ENCODE measurements around the gene RPL13A.
A peak's percentile ranks its signal among the peaks of the same experiment; 100 is the strongest.

RPL13A gene

DNA sequence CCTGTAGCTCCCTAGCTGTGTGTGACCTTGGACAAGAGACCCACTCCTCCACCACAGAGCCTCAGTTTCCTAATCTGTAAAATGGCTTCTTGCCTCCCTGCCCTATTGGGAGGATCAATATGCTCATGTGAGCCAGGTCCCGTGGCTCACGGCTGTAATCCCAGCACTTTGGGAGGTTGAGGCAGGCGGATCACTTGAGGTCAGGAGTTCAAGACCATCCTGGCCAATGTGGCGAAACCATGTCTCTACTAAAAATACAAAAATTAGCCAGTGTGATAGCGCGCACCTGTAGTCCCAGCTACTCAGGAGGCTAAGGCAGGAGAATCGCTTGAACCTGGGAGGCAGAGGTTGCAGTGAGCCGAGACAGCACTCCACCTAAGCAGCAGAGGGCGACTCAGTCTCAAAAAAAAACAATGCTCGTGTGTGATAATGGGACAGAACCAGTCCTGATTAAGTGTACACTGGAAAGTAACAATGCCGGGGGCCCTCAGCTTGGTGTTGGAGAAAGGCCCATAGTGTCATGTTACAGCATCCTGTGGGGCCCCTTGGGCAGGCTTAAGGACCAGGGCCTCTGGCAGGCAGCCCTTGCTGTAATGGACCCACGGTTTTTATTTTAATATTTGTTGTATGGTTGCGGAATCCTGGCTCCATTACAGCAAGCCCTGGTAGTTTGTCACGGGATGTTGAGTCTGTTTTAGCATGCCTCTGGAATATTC lies 15.6 kb downstream of the RPL13A start:
- no peak for DNase-seq (ENCODE audit: low read depth in 2 of 2, low spot score in 1 of 2)

DNA sequence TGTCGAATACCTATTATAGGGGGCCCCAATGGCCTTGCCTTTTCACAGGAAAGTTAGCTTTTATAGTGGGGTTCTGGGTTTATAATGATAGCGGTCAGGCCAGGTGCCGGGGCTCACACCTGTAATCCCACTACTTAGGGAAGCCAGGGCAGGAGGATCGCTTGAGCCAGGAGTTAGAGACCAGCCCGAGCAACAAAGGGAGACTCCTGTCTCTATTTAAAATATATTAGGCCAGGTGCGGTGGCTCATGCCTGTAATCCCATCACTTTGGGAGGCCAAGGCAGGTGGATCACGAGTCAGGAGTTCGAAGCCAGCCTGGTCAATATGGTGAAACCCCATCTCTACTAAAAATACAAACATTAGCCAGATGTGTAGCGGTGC lies 16.2 kb downstream of the RPL13A start:
- no peak for DNase-seq (ENCODE audit: low read depth in 2 of 2, low spot score in 1 of 2)

DNA sequence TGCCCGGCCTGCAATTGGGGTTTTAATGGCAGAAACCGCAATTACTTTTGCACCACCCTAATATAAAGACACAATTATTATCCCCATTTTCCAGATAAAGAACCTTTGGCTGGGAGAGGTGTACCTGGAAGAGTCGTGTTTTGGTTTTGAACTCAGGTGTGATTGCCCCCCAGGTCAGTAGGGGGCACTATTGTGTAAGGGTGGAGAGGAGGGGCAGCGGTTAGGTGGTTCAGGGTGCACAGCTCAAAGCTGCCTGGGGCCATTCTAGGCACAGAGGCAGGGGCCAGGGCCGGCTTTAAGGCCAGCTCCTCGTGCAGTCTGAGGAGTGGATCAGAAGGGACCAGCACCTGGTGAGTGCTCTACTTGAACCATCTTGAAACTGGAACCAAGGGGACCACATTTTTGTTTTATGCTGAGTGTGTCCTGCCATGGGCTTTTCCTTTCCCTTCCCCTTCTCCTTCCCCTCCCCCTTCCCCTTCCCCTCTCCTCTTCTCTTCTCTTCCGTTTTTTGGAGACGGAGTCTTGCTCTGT lies 19.2 kb downstream of the RPL13A start:
- peak in 1 of 2 donors; percentile 63 for DNase-seq (ENCODE audit: low read depth in 2 of 2, low spot score in 1 of 2)

DNA sequence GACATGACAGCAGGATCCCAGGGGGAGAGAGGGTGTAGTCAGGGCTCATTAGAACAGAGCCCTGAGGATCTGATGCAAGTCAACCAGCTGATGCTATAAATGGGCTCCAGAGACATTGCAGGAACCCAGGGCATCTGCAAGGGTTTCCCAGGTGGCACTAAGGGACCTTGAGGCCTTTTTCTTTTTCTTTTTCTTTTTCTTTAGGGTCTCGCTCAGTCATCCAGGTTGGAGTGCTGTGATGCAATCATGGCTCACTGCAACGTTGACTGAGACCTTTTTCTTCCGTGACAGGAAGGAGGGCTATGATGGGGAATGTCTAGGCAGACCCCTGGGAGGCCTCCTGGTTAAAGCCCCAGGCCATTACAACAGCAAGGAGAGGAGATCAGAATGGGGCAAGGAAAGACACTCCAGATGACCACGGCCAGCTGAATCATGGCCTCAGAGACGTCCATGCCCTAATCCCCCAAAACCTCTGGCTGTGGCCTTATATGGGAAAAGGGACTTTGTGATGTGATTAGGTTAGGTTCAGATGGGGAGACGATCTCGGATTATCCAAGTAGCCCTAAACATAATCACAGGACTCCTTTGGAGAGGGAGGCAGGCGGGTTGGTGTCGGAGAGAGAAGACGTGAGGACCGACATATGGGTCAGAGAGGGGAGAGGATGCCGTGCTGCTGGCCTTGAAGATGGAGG lies 20.5 kb downstream of the RPL13A start:
- DNase-seq (ENCODE audit: low read depth in 2 of 2, low spot score in 1 of 2) = no peak

DNA sequence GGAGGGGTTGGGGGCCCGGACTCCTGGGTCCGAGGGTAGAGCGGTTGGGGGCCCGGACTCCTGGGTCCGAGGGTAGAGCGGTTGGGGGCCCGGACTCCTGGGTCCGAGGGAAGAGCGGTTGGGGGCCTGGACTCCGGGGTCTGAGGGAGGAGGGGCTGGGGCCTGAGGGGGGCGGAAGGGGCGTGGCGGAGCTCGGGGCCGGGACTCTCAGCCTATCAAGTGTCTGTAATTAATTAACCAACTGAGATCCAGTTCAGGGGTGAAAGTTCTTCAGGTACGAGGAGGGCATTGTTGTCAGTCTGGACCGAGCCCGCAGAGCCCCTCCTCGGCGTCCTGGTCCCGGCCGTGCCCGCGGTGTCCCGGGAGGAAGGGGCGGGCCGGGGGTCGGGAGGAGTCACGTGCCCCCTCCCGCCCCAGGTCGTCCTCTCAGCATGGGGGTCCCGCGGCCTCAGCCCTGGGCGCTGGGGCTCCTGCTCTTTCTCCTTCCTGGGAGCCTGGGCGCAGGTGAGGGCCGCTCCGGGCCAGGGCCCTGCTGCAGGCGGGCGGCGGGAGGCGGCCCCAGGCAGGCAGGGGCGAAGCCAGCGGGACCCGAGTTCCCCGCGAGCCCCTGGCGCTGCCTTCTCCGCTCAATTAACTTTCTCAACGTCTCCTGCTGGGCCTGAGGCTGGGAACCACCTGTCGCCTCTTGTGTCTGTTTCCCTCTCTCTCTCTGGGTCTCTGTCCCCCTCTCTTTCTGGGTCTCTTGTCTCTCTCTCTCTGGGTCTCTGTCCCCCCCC lies 25.8 kb downstream of the RPL13A start:
- DNase-seq (ENCODE audit: low read depth in 2 of 2, low spot score in 1 of 2) = no peak

DNA sequence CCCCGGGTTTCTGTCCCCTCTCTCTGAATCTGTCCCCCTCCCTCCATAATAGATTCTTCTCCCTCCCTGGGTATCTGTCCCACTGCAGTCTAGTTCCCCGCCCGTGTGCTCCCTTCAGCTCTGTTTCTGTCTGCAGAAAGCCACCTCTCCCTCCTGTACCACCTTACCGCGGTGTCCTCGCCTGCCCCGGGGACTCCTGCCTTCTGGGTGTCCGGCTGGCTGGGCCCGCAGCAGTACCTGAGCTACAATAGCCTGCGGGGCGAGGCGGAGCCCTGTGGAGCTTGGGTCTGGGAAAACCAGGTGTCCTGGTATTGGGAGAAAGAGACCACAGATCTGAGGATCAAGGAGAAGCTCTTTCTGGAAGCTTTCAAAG lies 26.3 kb downstream of the RPL13A start:
- no peak for DNase-seq (ENCODE audit: low read depth in 2 of 2, low spot score in 1 of 2)

DNA sequence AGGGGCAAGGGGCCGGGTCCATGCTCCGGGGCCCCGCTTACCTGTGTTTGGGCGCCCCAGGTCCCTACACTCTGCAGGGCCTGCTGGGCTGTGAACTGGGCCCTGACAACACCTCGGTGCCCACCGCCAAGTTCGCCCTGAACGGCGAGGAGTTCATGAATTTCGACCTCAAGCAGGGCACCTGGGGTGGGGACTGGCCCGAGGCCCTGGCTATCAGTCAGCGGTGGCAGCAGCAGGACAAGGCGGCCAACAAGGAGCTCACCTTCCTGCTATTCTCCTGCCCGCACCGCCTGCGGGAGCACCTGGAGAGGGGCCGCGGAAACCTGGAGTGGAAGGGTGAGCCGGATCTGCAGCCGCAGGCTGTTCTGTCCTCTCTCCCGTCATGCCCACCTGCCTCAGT lies 26.7 kb downstream of the RPL13A start:
- DNase-seq (ENCODE audit: low read depth in 2 of 2, low spot score in 1 of 2) = no peak

DNA sequence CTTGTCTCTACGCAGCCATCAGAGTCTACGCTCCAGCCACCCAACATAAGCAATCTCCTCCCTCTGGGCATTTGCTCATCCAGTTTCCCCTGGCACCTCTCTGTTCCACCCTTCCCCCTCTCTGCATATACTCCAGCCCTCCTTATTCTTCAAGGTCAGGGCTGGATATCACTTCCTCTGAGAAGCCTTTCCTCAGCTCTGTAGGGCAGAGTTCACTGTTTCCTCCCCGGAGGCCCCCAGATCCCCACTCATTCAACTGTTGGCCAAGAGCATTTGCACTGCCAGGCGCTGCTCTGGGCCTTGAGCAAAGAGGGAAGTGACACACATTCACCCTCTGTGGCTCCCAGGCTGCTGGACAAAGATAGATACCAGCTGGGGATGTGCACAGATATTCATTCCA lies 28.4 kb downstream of the RPL13A start:
- DNase-seq (ENCODE audit: low read depth in 2 of 2, low spot score in 1 of 2) = no peak

DNA sequence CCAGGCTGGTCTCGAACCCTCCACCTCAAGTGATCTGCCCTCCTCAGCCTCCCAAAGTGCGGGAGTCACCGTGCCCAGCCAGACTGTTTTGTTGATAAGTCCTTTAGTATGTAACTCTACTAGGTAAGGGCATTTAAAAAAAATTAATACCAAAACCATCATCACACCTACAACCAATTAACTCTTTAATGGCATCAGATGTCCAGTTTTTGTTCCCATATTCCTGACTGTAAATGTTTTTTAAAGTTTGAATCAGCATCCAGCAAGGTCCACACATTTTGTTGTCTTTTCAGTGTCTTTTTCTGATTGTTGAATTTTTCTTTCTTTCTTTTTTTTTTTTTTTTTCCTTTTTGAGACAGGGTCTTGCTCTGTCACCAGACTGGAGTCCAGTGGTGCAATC lies 30.6 kb downstream of the RPL13A start:
- no peak for DNase-seq (ENCODE audit: low read depth in 2 of 2, low spot score in 1 of 2)

DNA sequence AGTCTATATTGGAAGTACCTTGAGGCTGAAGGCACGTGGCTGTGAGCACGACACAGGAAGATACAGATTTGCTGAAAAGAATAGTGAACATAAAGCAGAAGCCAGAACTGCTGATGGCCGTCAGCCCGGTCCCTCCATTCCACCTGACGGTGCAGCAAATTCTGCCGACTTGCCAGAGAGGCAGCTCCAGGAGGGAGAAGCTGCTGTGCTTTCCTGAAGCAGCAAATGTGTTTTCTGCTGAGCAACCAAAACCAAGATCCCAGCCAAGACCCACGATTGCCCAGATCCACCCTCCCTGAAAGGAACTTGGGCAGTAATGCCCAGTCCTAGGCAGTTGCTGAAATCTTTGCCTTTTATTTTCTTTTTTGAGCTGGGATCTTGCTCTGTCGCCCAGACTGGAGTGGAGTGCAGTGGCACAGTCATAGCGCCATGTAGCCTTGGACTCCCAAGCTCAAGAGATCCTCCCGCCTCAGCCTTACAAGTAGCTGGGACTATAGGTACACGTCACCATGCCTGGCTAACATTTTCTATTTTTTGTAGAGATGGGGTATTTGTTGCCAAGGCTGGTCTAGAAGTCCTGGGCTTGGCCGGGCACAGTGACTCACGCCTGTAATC lies 33.4 kb downstream of the RPL13A start:
- no peak for DNase-seq (ENCODE audit: low read depth in 2 of 2, low spot score in 1 of 2)

DNA sequence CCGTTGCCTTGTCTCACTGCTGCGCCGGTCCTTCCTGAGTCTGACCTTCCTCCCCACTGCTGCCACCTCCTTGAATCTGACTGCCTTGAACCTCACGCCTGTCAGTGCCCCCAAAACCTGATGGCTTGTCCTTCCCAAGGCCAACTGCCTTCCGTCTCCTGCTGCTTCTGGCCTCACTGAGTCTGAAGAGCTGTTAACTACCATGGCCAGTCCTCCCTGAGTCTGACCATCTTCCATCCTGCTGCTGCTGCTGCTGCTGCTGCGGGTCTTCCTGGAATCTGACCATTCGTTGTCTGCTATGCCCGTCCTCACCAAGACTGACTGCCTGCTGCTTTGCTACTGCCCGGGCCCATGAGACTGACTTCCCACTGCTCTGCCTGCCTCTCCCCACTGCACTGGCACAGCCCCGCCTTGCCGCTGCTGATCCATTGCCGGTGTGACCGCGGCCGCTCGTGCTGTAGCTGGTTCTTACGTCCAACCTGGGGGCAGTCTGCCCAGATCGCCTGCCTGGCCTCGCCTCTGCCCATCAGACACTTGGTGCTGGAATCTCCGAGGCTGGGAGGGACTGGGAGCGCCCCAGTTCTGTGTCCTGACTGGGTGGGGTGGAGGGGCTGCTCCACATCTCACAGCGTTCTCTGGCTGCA lies 37.5 kb downstream of the RPL13A start:
- no peak for DNase-seq (ENCODE audit: low read depth in 2 of 2, low spot score in 1 of 2)

DNA sequence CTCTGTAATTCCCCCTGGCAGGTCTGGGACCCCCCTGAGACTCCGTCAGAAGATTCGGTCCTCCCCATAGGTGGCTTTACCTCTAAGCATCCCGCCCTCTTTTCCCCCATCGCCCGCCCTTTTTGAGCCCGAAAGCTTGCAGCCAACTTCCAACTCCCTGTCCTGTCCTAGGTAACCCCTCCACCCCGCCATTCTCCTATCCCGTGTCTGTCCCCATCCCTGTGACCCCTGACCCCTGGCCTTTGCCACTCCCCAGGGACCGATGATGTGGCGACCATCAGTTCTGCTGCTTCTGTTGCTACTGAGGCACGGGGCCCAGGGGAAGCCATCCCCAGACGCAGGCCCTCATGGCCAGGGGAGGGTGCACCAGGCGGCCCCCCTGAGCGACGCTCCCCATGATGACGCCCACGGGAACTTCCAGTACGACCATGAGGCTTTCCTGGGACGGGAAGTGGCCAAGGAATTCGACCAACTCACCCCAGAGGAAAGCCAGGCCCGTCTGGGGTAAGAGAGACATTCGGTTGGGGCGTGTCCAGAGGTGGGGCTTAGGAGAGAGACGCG lies 40.9 kb downstream of the RPL13A start:
- no peak for DNase-seq (ENCODE audit: low read depth in 2 of 2, low spot score in 1 of 2)

DNA sequence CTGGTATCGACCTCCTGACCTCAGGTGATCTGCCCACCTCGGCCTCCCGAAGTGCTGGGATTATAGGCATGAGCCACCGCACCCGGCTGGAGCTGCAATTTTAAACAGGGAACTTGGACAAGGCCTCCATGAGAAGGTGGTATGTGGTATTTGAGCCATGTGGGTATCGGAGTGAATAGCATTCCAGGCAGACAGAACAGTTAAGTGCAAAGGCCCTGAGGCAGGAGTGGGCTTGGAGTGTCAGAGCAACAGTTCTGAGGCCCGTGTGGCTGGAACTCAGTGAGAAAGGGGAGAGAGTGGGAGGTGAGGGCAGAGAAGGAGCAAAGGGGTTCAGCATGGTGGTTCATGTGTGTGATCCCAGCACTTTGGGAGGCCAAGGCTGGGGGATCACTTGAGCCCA lies 43.3 kb downstream of the RPL13A start:
- DNase-seq (ENCODE audit: low read depth in 2 of 2, low spot score in 1 of 2) = no peak

DNA sequence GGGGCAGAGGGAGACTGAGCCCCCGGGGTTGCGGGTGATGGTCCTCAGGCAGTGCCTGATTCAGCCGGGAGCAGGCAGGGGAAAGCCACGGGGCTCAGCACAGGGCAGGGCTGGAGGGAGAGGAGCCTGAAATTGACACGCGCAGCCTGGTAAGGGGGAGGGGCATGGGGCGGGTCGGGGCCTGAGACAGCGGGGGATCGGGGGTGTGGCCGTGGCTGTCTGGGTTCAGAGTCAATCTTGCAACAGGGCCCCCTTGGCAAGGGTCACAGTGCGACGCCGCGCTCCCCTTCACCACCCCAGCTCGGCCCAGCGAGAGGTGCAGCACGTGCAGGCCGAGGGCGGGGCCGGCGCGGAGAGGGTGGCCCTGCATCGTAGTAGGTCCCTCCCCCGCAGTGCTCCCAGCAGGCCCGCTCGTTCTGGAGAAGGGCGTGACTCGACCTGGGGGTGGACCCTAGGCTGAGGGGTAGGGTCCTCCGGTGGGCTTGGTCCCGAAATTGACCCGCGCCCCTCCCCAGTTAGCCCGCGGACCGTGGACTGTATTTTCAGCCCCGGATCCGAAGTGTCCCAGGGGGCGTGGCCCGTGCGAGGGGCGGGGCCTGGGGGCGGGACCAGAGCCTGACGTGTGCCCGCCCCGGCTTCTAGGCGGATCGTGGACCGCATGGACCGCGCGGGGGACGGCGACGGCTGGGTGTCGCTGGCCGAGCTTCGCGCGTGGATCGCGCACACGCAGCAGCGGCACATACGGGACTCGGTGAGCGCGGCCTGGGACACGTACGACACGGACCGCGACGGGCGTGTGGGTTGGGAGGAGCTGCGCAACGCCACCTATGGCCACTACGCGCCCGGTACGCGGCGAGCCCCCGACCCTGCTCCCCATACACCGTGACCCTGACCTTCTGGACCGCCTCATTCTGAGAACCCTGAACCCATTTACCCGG lies 46.4 kb downstream of the RPL13A start:
- DNase-seq (ENCODE audit: low read depth in 2 of 2, low spot score in 1 of 2) = peak; percentile 56 to 73

DNA sequence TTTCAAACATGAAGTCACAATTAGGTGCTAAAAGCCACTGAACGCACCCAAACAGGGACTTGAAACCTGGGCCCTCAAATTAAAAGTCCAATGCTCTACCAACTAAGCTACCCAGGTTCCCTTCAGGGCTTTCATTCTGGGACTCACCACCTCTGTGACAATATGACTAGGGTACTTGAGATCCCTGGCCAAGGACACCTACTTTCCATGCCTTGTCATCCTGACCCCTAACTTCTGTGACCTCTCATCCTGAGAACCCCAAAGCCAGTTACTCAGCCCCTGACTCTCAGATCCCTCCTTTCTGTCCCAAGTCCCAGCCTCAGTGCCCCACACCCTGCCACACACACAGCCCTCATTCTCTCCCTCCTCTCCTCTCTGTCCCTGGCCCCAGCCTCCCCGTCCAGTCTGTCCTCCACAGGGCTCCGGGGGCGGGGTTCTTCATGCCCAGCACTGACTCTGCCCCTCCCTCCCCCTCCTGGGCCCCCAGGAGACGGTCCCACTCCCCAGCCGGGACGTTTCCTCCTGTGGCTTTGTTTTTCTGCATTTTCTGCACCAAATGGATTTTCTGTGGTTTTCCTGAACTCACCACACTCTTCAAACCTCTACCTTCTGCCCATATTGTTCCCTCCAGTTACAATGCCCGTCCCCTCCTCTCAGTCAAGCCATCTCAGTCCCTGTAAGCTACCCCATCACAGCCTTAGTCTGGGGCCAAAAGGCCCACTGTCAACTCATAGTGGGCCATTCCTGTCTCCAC lies 47.4 kb downstream of the RPL13A start:
- no peak for DNase-seq (ENCODE audit: low read depth in 2 of 2, low spot score in 1 of 2)

DNA sequence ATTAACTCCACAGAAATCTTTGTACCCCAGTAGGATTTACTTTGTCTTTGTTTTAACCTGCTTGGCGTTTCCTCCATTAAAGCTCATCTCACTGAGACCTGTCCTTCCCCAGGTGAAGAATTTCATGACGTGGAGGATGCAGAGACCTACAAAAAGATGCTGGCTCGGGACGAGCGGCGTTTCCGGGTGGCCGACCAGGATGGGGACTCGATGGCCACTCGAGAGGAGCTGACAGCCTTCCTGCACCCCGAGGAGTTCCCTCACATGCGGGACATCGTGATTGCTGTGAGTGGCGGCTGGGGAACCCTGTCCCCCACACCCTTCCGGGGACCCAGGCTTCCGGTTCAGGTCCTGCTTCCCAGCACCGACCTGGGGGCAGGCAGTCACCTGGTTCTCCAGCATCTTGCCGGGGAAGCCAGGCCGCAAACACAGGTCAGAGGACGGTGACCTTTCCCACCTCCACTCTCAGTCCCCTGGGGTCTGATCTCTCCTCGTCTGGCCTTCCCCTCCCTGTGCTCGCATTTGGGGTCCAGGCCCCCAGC lies 49.6 kb downstream of the RPL13A start:
- DNase-seq (ENCODE audit: low read depth in 2 of 2, low spot score in 1 of 2) = no peak

DNA sequence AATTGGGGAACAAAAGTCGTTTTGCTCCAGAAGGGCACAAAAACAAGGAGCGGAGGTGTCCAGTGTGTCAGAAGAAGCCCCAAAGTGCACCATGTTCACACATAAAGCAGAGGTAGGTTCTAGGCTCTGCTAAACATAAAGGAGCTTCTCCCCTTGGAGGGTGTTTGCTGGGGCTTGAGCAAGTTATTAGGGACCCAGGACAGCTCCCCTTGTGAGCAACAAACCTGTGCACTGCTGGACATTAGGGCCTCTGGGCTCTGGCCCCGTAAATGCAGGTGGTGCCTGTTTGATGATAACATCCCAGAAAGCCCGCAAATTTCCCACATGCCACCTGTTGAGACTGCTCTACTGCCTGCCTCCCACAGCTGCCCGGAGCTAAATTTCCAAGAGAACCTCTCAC lies 51.2 kb downstream of the RPL13A start:
- DNase-seq (ENCODE audit: low read depth in 2 of 2, low spot score in 1 of 2) = no peak

DNA sequence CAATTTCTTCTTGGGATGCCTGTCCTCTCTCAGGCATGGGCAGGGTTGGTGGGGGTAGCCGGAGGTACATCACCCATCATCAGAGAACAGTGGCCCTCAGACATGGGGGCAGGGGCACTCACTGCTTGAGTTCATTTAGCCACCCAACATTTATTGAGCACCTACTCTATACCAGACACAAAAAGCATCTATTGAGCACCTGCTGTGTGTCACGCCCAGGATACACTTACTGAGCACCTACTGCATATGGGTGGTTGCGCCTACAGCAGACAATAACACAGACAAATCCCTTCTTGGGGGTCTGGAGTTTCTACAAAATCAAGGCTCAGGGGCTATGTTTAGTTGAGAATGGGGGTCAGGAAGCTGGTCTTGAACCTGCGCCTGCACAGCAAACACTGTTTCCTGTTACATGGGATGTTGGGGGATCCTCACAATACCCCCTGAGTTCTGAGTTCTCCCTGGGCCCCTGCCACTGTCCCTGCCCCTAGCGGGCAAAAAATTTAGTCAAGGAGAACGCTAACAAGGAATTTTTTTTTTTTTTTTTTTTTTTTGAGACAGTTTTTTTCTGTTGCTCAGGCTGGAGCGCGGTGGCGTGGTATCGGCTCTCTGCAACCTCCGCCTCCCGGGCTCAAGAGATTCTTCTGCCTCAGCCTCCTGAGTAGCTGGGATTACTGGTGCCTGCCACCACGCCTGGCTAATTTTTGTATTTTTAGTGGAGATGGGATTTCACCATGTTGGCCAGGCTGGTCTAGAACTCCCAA lies 52.0 kb downstream of the RPL13A start:
- no peak for DNase-seq (ENCODE audit: low read depth in 2 of 2, low spot score in 1 of 2)

Measured in stimulated activated CD8-positive, alpha-beta memory T cell treated with anti-CD3 and anti-CD28 coated beads, Interleukin-4, amount 100 ng/mL, for 4 hours (primary cell).